BLaER1 treated with 17β-estradiol and CSF1 and Interleukin-3, amounts not matched to agents 10 nM and 100 nM (cell line): ENCODE data around the gene STAMBP.

ENCODE experiments used
- H3K27ac ChIP-seq, 11 experiments: shearing (Covaris generic); formaldehyde crosslinking; 2 replicates each; pipeline ENCODE4 v1.8.1; 2022
- H3K27me3 ChIP-seq, 11 experiments: shearing (Covaris generic); formaldehyde crosslinking; 2 replicates each; pipeline ENCODE4 v1.8.1; 2022
- H3K36me3 ChIP-seq, 11 experiments: shearing (Covaris generic); formaldehyde crosslinking; 2 replicates each; pipeline ENCODE4 v1.8.1; 2022
- H3K4me1 ChIP-seq, 10 experiments: shearing (Covaris generic); formaldehyde crosslinking; 2 replicates each; pipeline ENCODE4 v1.8.1; 2022
- H3K4me2 ChIP-seq, 11 experiments: shearing (Covaris generic); formaldehyde crosslinking; 2 replicates each; pipeline ENCODE4 v1.8.1; 2022
- H3K4me3 ChIP-seq, 10 experiments: shearing (Covaris generic); formaldehyde crosslinking; 2 replicates each; pipeline ENCODE4 v1.8.1; 2022
- H3K9ac ChIP-seq, 11 experiments: shearing (Covaris generic); formaldehyde crosslinking; 2 replicates each; pipeline ENCODE4 v1.8.1; 2022
- H3K9me3 ChIP-seq, 11 experiments: shearing (Covaris generic); formaldehyde crosslinking; replicated peaks in 1 of 11; 2 replicates each; pipeline ENCODE4 v1.8.1; 2022
- H4K20me1 ChIP-seq, 11 experiments: shearing (Covaris generic); formaldehyde crosslinking; 2 replicates each; pipeline ENCODE4 v1.8.1; 2022
- Cebpa-rat ChIP-seq, 11 experiments: shearing (Covaris generic); IDR thresholded peaks; 2 replicates each; pipeline ENCODE4 v1.8.1; 2022

The STAMBP gene

GRCh38 chr2:73922681-73923080, 93.9 kb downstream of the STAMBP start:
- Histone ChIP-seq H3K27me3 (no peaks in the 10 kb centered on the region), H3K9me3 (peaks cover 0 to 13% (median 5%) of the 10 kb centered on the region in 11 experiments; a peak in 7 of 22 replicates), H4K20me1 (no peaks in the 10 kb centered on the region), H3K27ac (no peak overlapping the region), H3K9ac (no peak overlapping the region), H3K36me3 (no peaks in the 10 kb centered on the region), H3K4me2 (no peak overlapping the region), H3K4me1 (peaks cover 10 to 31% (median 13%) of the 10 kb centered on the region in 10 experiments), H3K4me3 (no peak overlapping the region)
- no peak for TF ChIP-seq Cebpa-rat (IDR thresholded peaks at IDR 0.05)
